Neuronal stem cell (in vitro differentiated cells): ENCODE measurements around the gene METTL5.
"Not testable (repeated sequence)": the region's sequence is repeated elsewhere in the genome, so short reads cannot be mapped to it uniquely, and the experiment has no call there.

Experiments used
- DNase-seq: peaks from one replicate; pipeline ENCODE4 v3.0.0-alpha.2; 2013; ENCODE audit warnings: low spot score
- H2AFZ ChIP-seq: one replicate; pipeline ENCODE4 v1.6.1; 2013; ENCODE audit warnings: mild to moderate bottlenecking, low read length, inconsistent platforms
- H2AK5ac ChIP-seq: 2 replicates; pipeline ENCODE4 v1.6.1; 2013; ENCODE audit warnings: low read depth, mild to moderate bottlenecking, inconsistent platforms, low read length, moderate library complexity, mixed read lengths
- H2BK120ac ChIP-seq: 2 replicates; pipeline ENCODE4 v1.6.1; 2013; ENCODE audit warnings: low read depth, mild to moderate bottlenecking, inconsistent platforms, low read length, moderate library complexity, mixed read lengths
- H2BK12ac ChIP-seq: one replicate; pipeline ENCODE4 v1.6.1; 2013; ENCODE audit warnings: low read length, inconsistent platforms
- H2BK15ac ChIP-seq: 2 replicates; pipeline ENCODE4 v1.6.1; 2013; ENCODE audit warnings: mild to moderate bottlenecking, low read length, inconsistent platforms, mixed read lengths
- H2BK5ac ChIP-seq: one replicate; pipeline ENCODE4 v1.6.1; 2013; ENCODE audit warnings: inconsistent platforms, mild to moderate bottlenecking, low read length, moderate library complexity
- H3K14ac ChIP-seq: one replicate; pipeline ENCODE4 v1.6.1; 2013; ENCODE audit warnings: low read length, inconsistent platforms
- H3K18ac ChIP-seq: 2 replicates; pipeline ENCODE4 v1.6.1; 2013; ENCODE audit warnings: low read length, inconsistent platforms
- H3K23ac ChIP-seq: 2 replicates; pipeline ENCODE4 v1.6.1; 2013; ENCODE audit warnings: low read depth, mild to moderate bottlenecking, mixed read lengths, low read length, inconsistent platforms; ENCODE audit not compliant: poor library complexity
- H3K27ac ChIP-seq: replicated peaks from 3 replicates; pipeline ENCODE4 v1.5.1; 2013; ENCODE audit warnings: low read length, inconsistent platforms
- H3K27me3 ChIP-seq, 3 experiments: 2 replicates each; pipeline ENCODE4 v1.6.1; 2013; ENCODE audit warnings: low read length in 3 of 3, mild to moderate bottlenecking in 2 of 3, inconsistent platforms in 1 of 3, low read depth in 1 of 3, mixed read lengths in 1 of 3, moderate library complexity in 1 of 3; ENCODE audit not compliant: control insufficient read depth in 3 of 3, insufficient read depth in 3 of 3
- H3K36me3 ChIP-seq, 2 donors: replicated peaks in 1 of 2; 2 replicates each; pipeline ENCODE4 v1.6.1; 2013; ENCODE audit warnings: low read length in 2 of 2; ENCODE audit not compliant: control insufficient read depth in 2 of 2, insufficient read depth in 2 of 2
- H3K4ac ChIP-seq: 2 replicates; pipeline ENCODE4 v1.6.1; 2013; ENCODE audit warnings: inconsistent platforms, mild to moderate bottlenecking, low read length, moderate library complexity
- H3K4me1 ChIP-seq, 2 donors: 1 replicate in 1 of 2; 2 replicates in 1 of 2; pipeline ENCODE4 v1.6.1; 2013; ENCODE audit warnings: low read length in 2 of 2, low read depth in 1 of 2; ENCODE audit not compliant: control insufficient read depth in 2 of 2, insufficient read depth in 1 of 2
- H3K4me2 ChIP-seq: one replicate; pipeline ENCODE4 v1.6.1; 2013; ENCODE audit warnings: mild to moderate bottlenecking, low read length, inconsistent platforms; ENCODE audit not compliant: insufficient read depth, poor library complexity, severe bottlenecking
- H3K4me3 ChIP-seq, 2 donors: 2 replicates each; pipeline ENCODE4 v1.5.1; 2013; ENCODE audit warnings: low read length in 2 of 2, mild to moderate bottlenecking in 2 of 2, inconsistent platforms in 1 of 2, moderate library complexity in 1 of 2
- H3K79me1 ChIP-seq: one replicate; pipeline ENCODE4 v1.6.1; 2013; ENCODE audit warnings: low read depth, mild to moderate bottlenecking, inconsistent platforms, low read length, moderate library complexity
- H3K9ac ChIP-seq: one replicate; pipeline ENCODE4 v1.6.1; 2013; ENCODE audit warnings: mild to moderate bottlenecking, low read depth, low read length, inconsistent platforms; ENCODE audit not compliant: poor library complexity
- H3K9me3 ChIP-seq, 2 donors: replicated peaks in 1 of 2; 2 replicates each; pipeline versions ENCODE3 to v1.6.1; 2013; ENCODE audit warnings: low read length in 2 of 2, mild to moderate bottlenecking in 2 of 2, inconsistent platforms in 1 of 2, low read depth in 1 of 2, mixed read lengths in 1 of 2, moderate library complexity in 1 of 2; ENCODE audit not compliant: control insufficient read depth in 2 of 2, insufficient read depth in 1 of 2
- H4K8ac ChIP-seq: one replicate; pipeline ENCODE4 v1.6.1; 2013; ENCODE audit warnings: low read depth, mild to moderate bottlenecking, inconsistent platforms, low read length, moderate library complexity
- H4K91ac ChIP-seq: one replicate; pipeline ENCODE4 v1.6.1; 2013; ENCODE audit warnings: low read length, low read depth, mild to moderate bottlenecking, inconsistent platforms; ENCODE audit not compliant: poor library complexity
- WGBS, 2 donors: extraction: QIAGEN DNeasy Blood & Tissue Kit; methylation state at CpG; one replicate each; pipeline ENCODE4 v1.1.7; 2013; ENCODE audit warnings: missing lambda C conversion rate in 2 of 2, mixed read lengths in 1 of 2; ENCODE audit not compliant: insufficient read length in 2 of 2, insufficient replicate concordance in 1 of 2; ENCODE audit errors: extremely low coverage in 2 of 2; 5-methylcytosine and 5-hydroxymethylcytosine counted together

Gene METTL5

GRCh38 chr2:169818241-169818640, 6.5 kb downstream of the METTL5 start:
- Histone ChIP-seq H3K14ac (no peak overlapping the region), H2BK15ac (no peak overlapping the region), H4K8ac (no peak overlapping the region), H3K23ac (no peak overlapping the region), H3K79me1 (no peaks in the 10 kb centered on the region), H3K9me3 (peaks cover 0 to 3% of the 10 kb centered on the region in 2 donors), H4K91ac (no peak overlapping the region), H3K4me3 (no peak overlapping the region), H2AK5ac (no peak overlapping the region), H2BK120ac (no peak overlapping the region), H3K27ac (no peak overlapping the region), H3K27me3 (no peaks in the 10 kb centered on the region), H3K4ac (no peak overlapping the region), H2BK5ac (no peak overlapping the region), H2BK12ac (no peak overlapping the region), H2AFZ (no peak overlapping the region), H3K4me2 (no peak overlapping the region), H3K18ac (no peak overlapping the region), H3K36me3 (peaks cover 6 to 90% of the 10 kb centered on the region in 2 donors), H3K9ac (no peak overlapping the region), H3K4me1 (no peaks in the 10 kb centered on the region)
- DNase-seq = no peak

- H2BK5ac ChIP-seq, H2BK12ac ChIP-seq, H3K79me1 ChIP-seq, H3K4me3 ChIP-seq, H3K4me1 ChIP-seq, H2BK120ac ChIP-seq, H3K9ac ChIP-seq, H2AFZ ChIP-seq, H3K27me3 ChIP-seq, H2AK5ac ChIP-seq, H3K9me3 ChIP-seq, H3K23ac ChIP-seq, H3K27ac ChIP-seq, H3K4ac ChIP-seq, DNase-seq, H3K4me2 ChIP-seq, H4K8ac ChIP-seq, H4K91ac ChIP-seq, H3K14ac ChIP-seq, H3K18ac ChIP-seq, H2BK15ac ChIP-seq: not testable (repeated sequence)
- peaks cover 7 to 88% of the 10 kb centered on the region in 2 donors for H3K36me3 ChIP-seq
- no CpG with 5 or more reads among the region's 6 CpGs for WGBS, 2 donors
Observed at GRCh38 chr2:169817369-169817768, 7.3 kb downstream of the METTL5 start.

GRCh38 chr2:169816961-169817360, 7.7 kb downstream of the METTL5 start:
- H4K91ac ChIP-seq, H3K4me3 ChIP-seq, H3K18ac ChIP-seq, H3K4me1 ChIP-seq, H2BK12ac ChIP-seq, H2AFZ ChIP-seq, H4K8ac ChIP-seq, H3K79me1 ChIP-seq, H2AK5ac ChIP-seq, H3K4ac ChIP-seq, H3K14ac ChIP-seq, H3K9ac ChIP-seq, H3K9me3 ChIP-seq, H3K4me2 ChIP-seq, H2BK15ac ChIP-seq, DNase-seq, H3K27ac ChIP-seq, H3K27me3 ChIP-seq, H2BK5ac ChIP-seq, H3K23ac ChIP-seq, H2BK120ac ChIP-seq: not testable (repeated sequence)
- peaks cover 8 to 88% of the 10 kb centered on the region in 2 donors for H3K36me3 ChIP-seq

- no CpG with 5 or more reads among the region's 1 CpG for WGBS, 2 donors
Observed at GRCh38 chr2:169815849-169816248, 8.9 kb downstream of the METTL5 start.

More at GRCh38 chr2:169815849-169816248, 8.9 kb downstream of the METTL5 start:
- no peak overlapping the region for H3K4me2 ChIP-seq
- H3K27me3 ChIP-seq = no peaks in the 10 kb centered on the region
- no peak for DNase-seq
- no peak overlapping the region for H3K27ac ChIP-seq
- H2AK5ac ChIP-seq = no peak overlapping the region
- no peak overlapping the region for H2BK120ac ChIP-seq
- H4K8ac ChIP-seq = no peak overlapping the region
- H2BK12ac ChIP-seq = no peak overlapping the region
- no peak overlapping the region for H3K23ac ChIP-seq
- H3K9me3 ChIP-seq = peaks cover 0 to 13% of the 10 kb centered on the region in 2 donors
- no peaks in the 10 kb centered on the region for H3K4me1 ChIP-seq
- no peak overlapping the region for H3K14ac ChIP-seq
- no peak overlapping the region for H2BK15ac ChIP-seq
- no peak overlapping the region for H2AFZ ChIP-seq
- no peak overlapping the region for H4K91ac ChIP-seq
- no peak overlapping the region for H3K4me3 ChIP-seq
- no peak overlapping the region for H3K9ac ChIP-seq
- no peak overlapping the region for H2BK5ac ChIP-seq
- H3K36me3 ChIP-seq = peaks cover 10 to 88% of the 10 kb centered on the region in 2 donors
- no peak overlapping the region for H3K18ac ChIP-seq
- H3K4ac ChIP-seq = no peak overlapping the region
- H3K79me1 ChIP-seq = no peaks in the 10 kb centered on the region
